Trophoblast cell (in vitro differentiated cells and primary cell): Measurements from ENCODE around the gene COL5A2.

Experiments
- DNase-seq, 2 donors: peaks; one replicate each; pipeline ENCODE4 v3.0.0-alpha.2; 2016
- H2AFZ ChIP-seq: 2 replicates; pipeline ENCODE4 v1.6.1; 2013; ENCODE audit warnings: low read length, moderate library complexity, mild to moderate bottlenecking; ENCODE audit not compliant: insufficient read depth, poor library complexity
- H2AK5ac ChIP-seq: 2 replicates; pipeline ENCODE4 v1.6.1; 2013; ENCODE audit warnings: mild to moderate bottlenecking, low read length
- H2BK120ac ChIP-seq: 2 replicates; pipeline ENCODE4 v1.6.1; 2013; ENCODE audit warnings: low read length, mild to moderate bottlenecking, moderate library complexity; ENCODE audit not compliant: insufficient read depth, poor library complexity
- H2BK12ac ChIP-seq: 2 replicates; pipeline ENCODE4 v1.6.1; 2013; ENCODE audit warnings: mild to moderate bottlenecking, low read length, moderate library complexity
- H2BK5ac ChIP-seq: 2 replicates; pipeline ENCODE4 v1.6.1; 2013; ENCODE audit warnings: low read length, low read depth, moderate library complexity, mild to moderate bottlenecking; ENCODE audit not compliant: poor library complexity
- H3K14ac ChIP-seq: 2 replicates; pipeline ENCODE4 v1.6.1; 2013; ENCODE audit warnings: mild to moderate bottlenecking, low read length
- H3K18ac ChIP-seq: 2 replicates; pipeline ENCODE4 v1.6.1; 2013; ENCODE audit warnings: mild to moderate bottlenecking, low read length
- H3K23ac ChIP-seq: 2 replicates; pipeline ENCODE4 v1.6.1; 2013; ENCODE audit warnings: low read length
- H3K27ac ChIP-seq: 2 replicates; pipeline ENCODE4 v1.5.1; 2013; ENCODE audit warnings: low read depth, mild to moderate bottlenecking, inconsistent platforms, low read length, moderate library complexity
- H3K27me3 ChIP-seq: 2 replicates; pipeline ENCODE4 v1.6.1; 2013; ENCODE audit warnings: inconsistent platforms, mild to moderate bottlenecking, low read length, moderate library complexity; ENCODE audit not compliant: insufficient read depth
- H3K36me3 ChIP-seq, 2 experiments: 1 replicate in 1 of 2; 2 replicates in 1 of 2; pipeline ENCODE4 v1.6.1; 2013; ENCODE audit warnings: low read length in 2 of 2, mild to moderate bottlenecking in 2 of 2, moderate library complexity in 1 of 2; ENCODE audit not compliant: insufficient read depth in 2 of 2, control insufficient read depth in 1 of 2
- H3K4ac ChIP-seq: 2 replicates; pipeline ENCODE4 v1.6.1; 2013; ENCODE audit warnings: low read depth, mild to moderate bottlenecking, low read length, moderate library complexity
- H3K4me1 ChIP-seq, 2 experiments: 1 replicate in 1 of 2; 2 replicates in 1 of 2; pipeline ENCODE4 v1.6.1; 2013; ENCODE audit warnings: low read length in 2 of 2, mild to moderate bottlenecking in 2 of 2, moderate library complexity in 1 of 2; ENCODE audit not compliant: insufficient read depth in 2 of 2, control insufficient read depth in 1 of 2
- H3K4me2 ChIP-seq: 2 replicates; pipeline ENCODE4 v1.6.1; 2013; ENCODE audit warnings: inconsistent platforms, mild to moderate bottlenecking, low read length, moderate library complexity
- H3K4me3 ChIP-seq: 2 replicates; pipeline ENCODE4 v1.5.1; 2013; ENCODE audit warnings: mild to moderate bottlenecking, low read depth, low read length, inconsistent platforms
- H3K79me1 ChIP-seq: one replicate; pipeline ENCODE4 v1.6.1; 2013; ENCODE audit warnings: low read length
- H3K79me2 ChIP-seq: 2 replicates; pipeline ENCODE4 v1.6.1; 2013; ENCODE audit warnings: low read length, mild to moderate bottlenecking; ENCODE audit not compliant: control insufficient read depth, insufficient read depth, poor library complexity
- H3K9ac ChIP-seq: 2 replicates; pipeline ENCODE4 v1.6.1; 2013; ENCODE audit warnings: mild to moderate bottlenecking, low read length
- H3K9me3 ChIP-seq: 2 replicates; pipeline ENCODE4 v1.6.1; 2013; ENCODE audit warnings: low read depth, mild to moderate bottlenecking, control low read depth, inconsistent platforms, low read length; ENCODE audit not compliant: insufficient read depth
- H4K12ac ChIP-seq: 2 replicates; pipeline ENCODE4 v1.6.1; 2013; ENCODE audit warnings: low read depth, mild to moderate bottlenecking, low read length, moderate library complexity
- H4K8ac ChIP-seq: 2 replicates; pipeline ENCODE4 v1.6.1; 2013; ENCODE audit warnings: low read depth, mild to moderate bottlenecking, low read length, moderate library complexity
- H4K91ac ChIP-seq: one replicate; pipeline ENCODE4 v1.6.1; 2013; ENCODE audit warnings: low read depth, mild to moderate bottlenecking, low read length, moderate library complexity
- WGBS: extraction: QIAGEN DNeasy Blood & Tissue Kit; methylation state at CpG from one replicate; pipeline ENCODE4 v1.1.7; 2013; ENCODE audit warnings: missing lambda C conversion rate; ENCODE audit not compliant: insufficient read length, insufficient coverage; ENCODE audit errors: extremely low coverage; 5-methylcytosine and 5-hydroxymethylcytosine counted together

The COL5A2 gene

GRCh38 chr2:189020179-189020578 is 159.4 kb downstream of the COL5A2 start:
- Histone ChIP-seq H4K91ac (no peak overlapping the region), H3K9me3 (no peaks in the 10 kb centered on the region), H3K4me3 (no peak overlapping the region), H2AFZ (no peak overlapping the region), H3K4me2 (no peak overlapping the region), H2AK5ac (no peak overlapping the region), H2BK120ac (no peak overlapping the region), H3K79me1 (no peaks in the 10 kb centered on the region), H2BK5ac (no peak overlapping the region), H3K9ac (no peak overlapping the region), H3K14ac (no peak overlapping the region), H3K36me3 (no peaks in the 10 kb centered on the region), H4K8ac (no peak overlapping the region), H3K23ac (no peak overlapping the region), H3K27ac (no peak overlapping the region), H3K4me1 (peaks cover 0 to 3% of the 10 kb centered on the region in 2 experiments), H3K4ac (no peak overlapping the region), H3K18ac (no peak overlapping the region), H4K12ac (no peak overlapping the region), H3K79me2 (no peaks in the 10 kb centered on the region), H3K27me3 (no peaks in the 10 kb centered on the region), H2BK12ac (no peak overlapping the region)
- no CpG with 5 or more reads among the region's 1 CpG for WGBS
- DNase-seq, result no peak

DNA sequence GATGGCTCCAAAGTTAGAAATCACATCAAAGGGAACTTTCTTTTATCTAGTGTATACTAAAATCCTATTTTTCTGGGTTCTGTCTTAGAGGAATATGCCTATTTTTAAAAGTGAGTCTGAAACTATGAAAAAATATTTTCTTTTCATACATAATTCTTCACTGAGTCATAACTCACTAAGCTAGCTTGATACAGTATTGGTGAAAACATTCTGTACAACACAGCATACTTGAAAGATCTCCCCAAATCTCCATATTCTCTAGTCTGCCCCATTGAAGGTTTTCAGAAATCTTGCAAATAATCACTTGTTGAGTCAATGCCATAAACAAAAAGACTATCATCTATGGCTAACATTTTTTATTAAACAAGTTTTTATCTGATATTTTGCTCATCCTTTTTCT is 160.9 kb downstream of the COL5A2 start:
- Histone ChIP-seq H3K14ac (no peak overlapping the region), H3K27me3 (no peaks in the 10 kb centered on the region), H4K8ac (no peak overlapping the region), H4K91ac (no peak overlapping the region), H3K79me2 (no peaks in the 10 kb centered on the region), H2BK12ac (no peak overlapping the region), H2BK5ac (no peak overlapping the region), H3K9ac (no peak overlapping the region), H3K4me1 (peaks cover 0 to 3% of the 10 kb centered on the region in 2 experiments), H3K27ac (no peak overlapping the region), H2BK120ac (no peak overlapping the region), H3K4ac (no peak overlapping the region), H2AFZ (no peak overlapping the region), H2AK5ac (no peak overlapping the region), H3K23ac (no peak overlapping the region), H3K36me3 (no peaks in the 10 kb centered on the region), H3K18ac (no peak overlapping the region), H4K12ac (no peak overlapping the region), H3K4me2 (no peak overlapping the region), H3K4me3 (no peak overlapping the region), H3K79me1 (no peaks in the 10 kb centered on the region), H3K9me3 (no peaks in the 10 kb centered on the region)
- no peak for DNase-seq

DNA sequence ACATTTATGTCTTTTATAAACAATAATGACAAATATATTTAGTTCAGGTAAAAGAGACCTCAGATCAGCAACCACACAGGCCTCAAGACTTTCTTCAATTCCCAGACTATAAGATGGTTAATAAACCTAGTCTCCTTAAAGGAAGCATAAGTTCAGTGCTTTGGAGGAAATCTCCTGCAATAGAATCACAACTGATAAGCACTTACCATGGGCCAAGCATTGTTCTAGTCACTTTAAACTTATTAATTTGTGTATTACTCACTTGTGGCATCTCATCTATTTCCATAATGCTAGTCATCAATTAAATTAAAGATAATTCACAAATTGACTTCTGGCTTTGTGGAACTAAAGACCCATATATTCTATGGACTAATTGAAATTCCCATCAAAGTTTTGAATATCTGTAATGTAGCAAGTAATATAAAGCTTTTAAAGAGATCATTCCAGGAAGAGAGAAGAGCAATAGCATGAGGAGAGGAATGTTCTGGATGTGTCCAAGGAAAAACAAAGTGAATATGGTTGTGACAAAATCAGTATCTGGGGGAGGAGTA is 163.2 kb downstream of the COL5A2 start:
- Histone ChIP-seq H3K27ac (no peak overlapping the region), H4K12ac (no peak overlapping the region), H3K27me3 (no peaks in the 10 kb centered on the region), H2AK5ac (no peak overlapping the region), H2BK120ac (no peak overlapping the region), H2AFZ (no peak overlapping the region), H3K4me1 (peaks cover 0 to 3% of the 10 kb centered on the region in 2 experiments), H3K4ac (no peak overlapping the region), H3K79me1 (no peaks in the 10 kb centered on the region), H3K79me2 (no peaks in the 10 kb centered on the region), H3K23ac (no peak overlapping the region), H4K91ac (no peak overlapping the region), H3K9me3 (no peaks in the 10 kb centered on the region), H2BK12ac (no peak overlapping the region), H3K18ac (no peak overlapping the region), H3K4me2 (no peak overlapping the region), H3K36me3 (peaks cover 0 to 4% of the 10 kb centered on the region in 2 experiments), H4K8ac (no peak overlapping the region), H3K14ac (no peak overlapping the region), H3K9ac (no peak overlapping the region), H2BK5ac (no peak overlapping the region), H3K4me3 (no peak overlapping the region)
- no peak for DNase-seq

- no peak overlapping the region for H3K9ac ChIP-seq
- no peak overlapping the region for H3K4me2 ChIP-seq
These were observed 164.2 kb downstream of the COL5A2 start for GRCh38 chr2:189015359-189015758.

More at GRCh38 chr2:189015359-189015758, 164.2 kb downstream of the COL5A2 start:
- no peak overlapping the region for H3K4ac ChIP-seq
- no peak overlapping the region for H3K27ac ChIP-seq
- H2BK12ac ChIP-seq, result no peak overlapping the region
- H4K12ac ChIP-seq, result no peak overlapping the region
- no peak overlapping the region for H3K14ac ChIP-seq
- no peak overlapping the region for H3K18ac ChIP-seq
- H4K91ac ChIP-seq, result no peak overlapping the region
- no peak overlapping the region for H2AK5ac ChIP-seq
- H3K23ac ChIP-seq, result no peak overlapping the region
- peaks cover 2 to 10% of the 10 kb centered on the region in 2 experiments for H3K36me3 ChIP-seq
- WGBS, result no CpG with 5 or more reads among the region's 1 CpG
- H4K8ac ChIP-seq, result no peak overlapping the region
- H2BK120ac ChIP-seq, result no peak overlapping the region
- H3K9me3 ChIP-seq, result no peaks in the 10 kb centered on the region
- no peaks in the 10 kb centered on the region for H3K79me2 ChIP-seq
- H3K4me1 ChIP-seq, result peaks cover 0 to 3% of the 10 kb centered on the region in 2 experiments
- no peaks in the 10 kb centered on the region for H3K27me3 ChIP-seq
- no peak overlapping the region for H2AFZ ChIP-seq
- no peaks in the 10 kb centered on the region for H3K79me1 ChIP-seq
- no peak overlapping the region for H2BK5ac ChIP-seq
- no peak for DNase-seq
- H3K4me3 ChIP-seq, result no peak overlapping the region
